ENCODE data around the gene FAM219A. TPM values are rescaled to one million over a fixed set of nuclear protein-coding genes. Genes with fewer than 3 reads are reported as not detected.

Gene FAM219A
- polyA plus RNA-seq, 3 donors = 0.61 to 15.3 (median 1.2) TPM

GRCh38 chr9:34380511-34381315, 77.7 kb downstream of the FAM219A start:
- H3K9me3 ChIP-seq (replicated peaks in 1 of 2; ENCODE audit: control insufficient read depth in 1 of 2, insufficient read depth in 1 of 2, low read length in 2 of 2) = no peaks in the 10 kb centered on the region
- H2AFZ ChIP-seq (ENCODE audit: insufficient read depth, low read depth, low read length, poor library complexity, severe bottlenecking) = peak overlapping the region; percentile 96
- peak; percentile 69 to 73 (median 72) for DNase-seq
- no peaks in the 10 kb centered on the region for H3K36me3 ChIP-seq (replicated peaks in 1 of 2; ENCODE audit: control insufficient read depth in 1 of 2, insufficient read depth in 2 of 2, low read length in 2 of 2)
- intact Hi-C loops (cut with micrococcal nuclease) = loop anchor here in 1 of 2 donors (5.0 kb wide), 1 partner anchor 77 kb away; the partner anchor contains the start of genes DNAI1 and FAM219A
- H3K4me3 ChIP-seq (replicated peaks in 1 of 3; ENCODE audit: low read depth in 2 of 3, low read length in 3 of 3) = peak overlapping the region; percentile 33 to 74 (median 46)
- H3K9me3 Mint-ChIP-seq = peaks cover 0 to 3% (median 0%) of the 10 kb centered on the region in 7 donors
- H3K27ac ChIP-seq (ENCODE audit: low read depth in 1 of 2, low read length in 2 of 2) = peak overlapping the region in 1 of 2 donors; percentile 3
- 1% methylated on average over 53 of the region's 59 CpGs for WGBS (ENCODE audit: insufficient coverage)
- H3K79me2 ChIP-seq (ENCODE audit: insufficient read depth, low read length) = no peaks in the 10 kb centered on the region
- peaks cover 0 to 28% of the 10 kb centered on the region in 2 donors for H3K27me3 ChIP-seq (ENCODE audit: control insufficient read depth in 2 of 2, insufficient read depth in 2 of 2, low read length in 2 of 2)
- peaks cover 0 to 6% of the 10 kb centered on the region in 2 donors for H3K36me3 Mint-ChIP-seq
- peak overlapping the region; percentile 82 for H3K4me2 ChIP-seq (replicated peaks; ENCODE audit: extremely low read depth, low read length, poor library complexity, severe bottlenecking)
- H4K20me1 ChIP-seq (ENCODE audit: insufficient read depth, low read length) = no peaks in the 10 kb centered on the region
- no peak for TF ChIP-seq CTCF (IDR thresholded peaks at IDR 0.05)
- H3K27ac Mint-ChIP-seq = peak overlapping the region in 3 of 7 donors; percentile 12 to 65 (median 48)
- H3K4me1 Mint-ChIP-seq = peaks cover 42% of the 10 kb centered on the region
- H3K27me3 Mint-ChIP-seq (ENCODE audit: low read depth in 3 of 3) = peaks cover 30 to 48% (median 36%) of the 10 kb centered on the region in 3 donors
- H3K4me3 Mint-ChIP-seq = peak overlapping the region; percentile 87 to 98
- peaks cover 35 to 45% of the 10 kb centered on the region in 2 donors for H3K4me1 ChIP-seq (ENCODE audit: control insufficient read depth in 1 of 2, insufficient read depth in 2 of 2, low read length in 2 of 2)
- H3K9ac ChIP-seq (ENCODE audit: insufficient read depth, low read length, poor library complexity, severe bottlenecking) = peak overlapping the region; percentile 52

- no peak for TF ChIP-seq CTCF (IDR thresholded peaks at IDR 0.05)
- WGBS (ENCODE audit: insufficient coverage) = 5% methylated on average over 21 of the region's 24 CpGs
- Mint-ChIP-seq H3K36me3 (peaks cover 0 to 6% of the 10 kb centered on the region in 2 donors), H3K4me3 (peak overlapping the region; percentile 87 to 98), H3K9me3 (peaks cover 0 to 3% (median 0%) of the 10 kb centered on the region in 7 donors), H3K27me3 (ENCODE audit: low read depth in 3 of 3) (peaks cover 37 to 53% (median 39%) of the 10 kb centered on the region in 3 donors), H3K27ac (peak overlapping the region in 2 of 7 donors; percentile 12 to 65), H3K4me1 (peaks cover 44% of the 10 kb centered on the region)
- Histone ChIP-seq H3K4me3 (replicated peaks in 1 of 3; ENCODE audit: low read depth in 2 of 3, low read length in 3 of 3) (peak overlapping the region; percentile 2 to 74 (median 46)), H3K9me3 (replicated peaks in 1 of 2; ENCODE audit: control insufficient read depth in 1 of 2, insufficient read depth in 1 of 2, low read length in 2 of 2) (no peaks in the 10 kb centered on the region), H3K79me2 (ENCODE audit: insufficient read depth, low read length) (no peaks in the 10 kb centered on the region), H3K4me1 (ENCODE audit: control insufficient read depth in 1 of 2, insufficient read depth in 2 of 2, low read length in 2 of 2) (peaks cover 35 to 45% of the 10 kb centered on the region in 2 donors), H3K27me3 (ENCODE audit: control insufficient read depth in 2 of 2, insufficient read depth in 2 of 2, low read length in 2 of 2) (peaks cover 0 to 28% of the 10 kb centered on the region in 2 donors), H3K4me2 (replicated peaks; ENCODE audit: extremely low read depth, low read length, poor library complexity, severe bottlenecking) (peak overlapping the region; percentile 82), H3K9ac (ENCODE audit: insufficient read depth, low read length, poor library complexity, severe bottlenecking) (peak overlapping the region; percentile 52), H3K36me3 (replicated peaks in 1 of 2; ENCODE audit: control insufficient read depth in 1 of 2, insufficient read depth in 2 of 2, low read length in 2 of 2) (no peaks in the 10 kb centered on the region), H4K20me1 (ENCODE audit: insufficient read depth, low read length) (no peaks in the 10 kb centered on the region), H3K27ac (ENCODE audit: low read depth in 1 of 2, low read length in 2 of 2) (peak overlapping the region in 1 of 2 donors; percentile 3), H2AFZ (ENCODE audit: insufficient read depth, low read depth, low read length, poor library complexity, severe bottlenecking) (peak overlapping the region; percentile 96)
- no peak for DNase-seq
- intact Hi-C loops (cut with micrococcal nuclease) = loop anchor here in 1 of 2 donors (5.0 kb wide), 1 partner anchor 77 kb away; the partner anchor contains the start of genes DNAI1 and FAM219A
These were observed 78.3 kb downstream of the FAM219A start for GRCh38 chr9:34380034-34380510.

Data from CD14-positive monocyte (primary cell).